ENCODE measurements around the gene CDK5R2.

The CDK5R2 gene

GRCh38 chr2:218988164-218988563, 28.7 kb downstream of the CDK5R2 start:
- H3K4me2 ChIP-seq (ENCODE audit: low read length), result no peak overlapping the region
- no peaks in the 10 kb centered on the region for H4K20me1 ChIP-seq (ENCODE audit: control insufficient read depth, insufficient read depth, low read depth, low read length)
- no peaks in the 10 kb centered on the region for H3K9me3 ChIP-seq (ENCODE audit: control insufficient read depth, insufficient read depth, low read length)
- TF ChIP-seq EZH2phosphoT487 (IDR thresholded peaks at IDR 0.05; ENCODE audit: borderline replicate concordance, low read length), result no peak
- TF ChIP-seq CTCF (IDR thresholded peaks at IDR 0.05; ENCODE audit: low read depth, low read length, poor library complexity, severe bottlenecking), result no peak
- no peak overlapping the region for H3K4me3 ChIP-seq (ENCODE audit: low read length)
- H3K27me3 ChIP-seq (ENCODE audit: control insufficient read depth, low read length), result peaks cover 80% of the 10 kb centered on the region
- H3K79me2 ChIP-seq (ENCODE audit: control insufficient read depth, low read length), result no peaks in the 10 kb centered on the region
- no peaks in the 10 kb centered on the region for H3K9me2 ChIP-seq (replicated peaks; ENCODE audit: control insufficient read depth, low read length)
- H3K4me1 ChIP-seq (ENCODE audit: control insufficient read depth, low read length), result no peaks in the 10 kb centered on the region
- H3F3A ChIP-seq (ENCODE audit: control insufficient read depth, insufficient read depth), result no peaks in the 10 kb centered on the region
- no peak overlapping the region for H3K27ac ChIP-seq (ENCODE audit: low read depth, low read length)
- no peaks in the 10 kb centered on the region for H3K36me3 ChIP-seq (ENCODE audit: control insufficient read depth, low read length)

GRCh38 chr2:218988650-218989049, 29.2 kb downstream of the CDK5R2 start:
- no peaks in the 10 kb centered on the region for H3K9me3 ChIP-seq (ENCODE audit: control insufficient read depth, insufficient read depth, low read length)
- peaks cover 80% of the 10 kb centered on the region for H3K27me3 ChIP-seq (ENCODE audit: control insufficient read depth, low read length)
- TF ChIP-seq EZH2phosphoT487 (IDR thresholded peaks at IDR 0.05; ENCODE audit: borderline replicate concordance, low read length) (no peak), CTCF (IDR thresholded peaks at IDR 0.05; ENCODE audit: low read depth, low read length, poor library complexity, severe bottlenecking) (no peak)
- no peak overlapping the region for H3K4me2 ChIP-seq (ENCODE audit: low read length)
- H4K20me1 ChIP-seq (ENCODE audit: control insufficient read depth, insufficient read depth, low read depth, low read length), result no peaks in the 10 kb centered on the region
- H3K9me2 ChIP-seq (replicated peaks; ENCODE audit: control insufficient read depth, low read length), result no peaks in the 10 kb centered on the region
- no peak overlapping the region for H3K27ac ChIP-seq (ENCODE audit: low read depth, low read length)
- H3F3A ChIP-seq (ENCODE audit: control insufficient read depth, insufficient read depth), result no peaks in the 10 kb centered on the region
- no peaks in the 10 kb centered on the region for H3K4me1 ChIP-seq (ENCODE audit: control insufficient read depth, low read length)
- H3K79me2 ChIP-seq (ENCODE audit: control insufficient read depth, low read length), result no peaks in the 10 kb centered on the region
- H3K36me3 ChIP-seq (ENCODE audit: control insufficient read depth, low read length), result no peaks in the 10 kb centered on the region
- no peak overlapping the region for H3K4me3 ChIP-seq (ENCODE audit: low read length)

- Histone ChIP-seq H3K4me2 (ENCODE audit: low read length) (no peak overlapping the region), H3K4me3 (ENCODE audit: low read length) (no peak overlapping the region), H3K4me1 (ENCODE audit: control insufficient read depth, low read length) (no peaks in the 10 kb centered on the region), H3K36me3 (ENCODE audit: control insufficient read depth, low read length) (no peaks in the 10 kb centered on the region), H3K27me3 (ENCODE audit: control insufficient read depth, low read length) (peaks cover 80% of the 10 kb centered on the region), H4K20me1 (ENCODE audit: control insufficient read depth, insufficient read depth, low read depth, low read length) (no peaks in the 10 kb centered on the region), H3K9me3 (ENCODE audit: control insufficient read depth, insufficient read depth, low read length) (no peaks in the 10 kb centered on the region), H3K79me2 (ENCODE audit: control insufficient read depth, low read length) (no peaks in the 10 kb centered on the region), H3K27ac (ENCODE audit: low read depth, low read length) (no peak overlapping the region), H3K9me2 (replicated peaks; ENCODE audit: control insufficient read depth, low read length) (no peaks in the 10 kb centered on the region), H3F3A (ENCODE audit: control insufficient read depth, insufficient read depth) (no peaks in the 10 kb centered on the region)
- TF ChIP-seq EZH2phosphoT487 (IDR thresholded peaks at IDR 0.05; ENCODE audit: borderline replicate concordance, low read length) (no peak), CTCF (IDR thresholded peaks at IDR 0.05; ENCODE audit: low read depth, low read length, poor library complexity, severe bottlenecking) (no peak)
Measured at GRCh38 chr2:218990052-218990451, 30.6 kb downstream of the CDK5R2 start.

GRCh38 chr2:218990612-218991011, 31.1 kb downstream of the CDK5R2 start:
- H3K9me2 ChIP-seq (replicated peaks; ENCODE audit: control insufficient read depth, low read length), result no peaks in the 10 kb centered on the region
- H3K9me3 ChIP-seq (ENCODE audit: control insufficient read depth, insufficient read depth, low read length), result no peaks in the 10 kb centered on the region
- H3K4me2 ChIP-seq (ENCODE audit: low read length), result no peak overlapping the region
- TF ChIP-seq CTCF (IDR thresholded peaks at IDR 0.05; ENCODE audit: low read depth, low read length, poor library complexity, severe bottlenecking), result no peak
- TF ChIP-seq EZH2phosphoT487 (IDR thresholded peaks at IDR 0.05; ENCODE audit: borderline replicate concordance, low read length), result no peak
- H3K36me3 ChIP-seq (ENCODE audit: control insufficient read depth, low read length), result no peaks in the 10 kb centered on the region
- no peaks in the 10 kb centered on the region for H3K4me1 ChIP-seq (ENCODE audit: control insufficient read depth, low read length)
- no peaks in the 10 kb centered on the region for H3K79me2 ChIP-seq (ENCODE audit: control insufficient read depth, low read length)
- H3K27ac ChIP-seq (ENCODE audit: low read depth, low read length), result no peak overlapping the region
- no peaks in the 10 kb centered on the region for H3F3A ChIP-seq (ENCODE audit: control insufficient read depth, insufficient read depth)
- no peak overlapping the region for H3K4me3 ChIP-seq (ENCODE audit: low read length)
- H3K27me3 ChIP-seq (ENCODE audit: control insufficient read depth, low read length), result peaks cover 83% of the 10 kb centered on the region
- H4K20me1 ChIP-seq (ENCODE audit: control insufficient read depth, insufficient read depth, low read depth, low read length), result no peaks in the 10 kb centered on the region

All from DOHH2 (cell line).